Fibroblast of skin of left quadriceps (primary cell): ENCODE results near the gene HOOK2.

Experiments used
- DNase-seq, 2 experiments: peaks; one replicate each; pipeline ENCODE4 v3.0.0-alpha.2; 2013; ENCODE audit warnings: low read depth in 2 of 2

The HOOK2 gene

GRCh38 chr19:12794196-12794941 is 19.0 kb upstream of the HOOK2 start:
- no peak for DNase-seq

DNA sequence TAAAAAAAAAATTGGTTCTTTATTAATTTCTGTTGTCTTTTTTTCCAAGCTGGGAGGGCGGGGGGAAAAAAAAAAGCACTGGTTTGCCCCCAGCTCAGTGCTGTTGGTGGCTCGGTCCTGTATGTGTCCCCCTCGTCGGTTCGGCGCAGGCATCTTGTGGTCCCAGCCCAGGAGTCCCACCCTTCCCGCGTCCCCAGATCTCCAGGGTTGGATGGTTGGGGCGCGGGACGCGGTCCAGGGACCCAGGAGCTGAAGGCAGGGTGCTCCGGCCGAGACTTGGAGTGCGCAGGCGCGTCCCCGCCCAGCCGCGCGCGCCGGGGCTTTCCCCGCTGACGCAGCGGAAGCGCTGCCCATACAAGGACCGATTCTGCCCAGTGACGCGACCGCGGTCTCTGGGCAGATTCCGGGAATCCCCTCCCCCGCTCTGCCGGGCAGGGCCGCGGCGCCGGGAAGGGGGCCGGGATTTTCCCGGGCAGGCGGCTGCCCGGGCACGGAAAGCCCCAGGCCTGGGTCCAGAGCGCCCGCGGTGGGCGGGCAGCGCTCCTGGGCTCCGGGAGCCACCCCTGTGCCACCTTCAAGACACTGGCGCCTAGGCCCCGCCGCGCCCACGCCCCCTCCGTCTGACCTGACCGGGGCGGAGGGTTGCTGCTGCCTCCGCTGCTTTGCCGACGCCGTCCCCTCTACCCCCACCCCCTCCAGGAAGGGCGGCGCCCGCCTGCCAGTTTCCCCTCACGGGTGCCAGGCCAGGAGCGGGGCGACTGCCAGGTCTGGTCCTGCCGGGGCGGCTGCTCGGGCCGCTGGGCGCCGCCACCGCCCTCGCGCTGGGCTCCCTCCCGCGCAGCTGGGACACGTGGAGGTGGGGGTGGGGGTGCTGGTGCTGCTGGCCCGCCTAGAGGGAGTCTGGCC is 18.2 kb upstream of the HOOK2 start:
- peak; percentile 88 to 89 for DNase-seq

GRCh38 chr19:12792853-12793289 is 17.5 kb upstream of the HOOK2 start:
- DNase-seq: no peak

- DNase-seq: no peak
Measured at GRCh38 chr19:12792051-12792852, 16.9 kb upstream of the HOOK2 start.

DNA sequence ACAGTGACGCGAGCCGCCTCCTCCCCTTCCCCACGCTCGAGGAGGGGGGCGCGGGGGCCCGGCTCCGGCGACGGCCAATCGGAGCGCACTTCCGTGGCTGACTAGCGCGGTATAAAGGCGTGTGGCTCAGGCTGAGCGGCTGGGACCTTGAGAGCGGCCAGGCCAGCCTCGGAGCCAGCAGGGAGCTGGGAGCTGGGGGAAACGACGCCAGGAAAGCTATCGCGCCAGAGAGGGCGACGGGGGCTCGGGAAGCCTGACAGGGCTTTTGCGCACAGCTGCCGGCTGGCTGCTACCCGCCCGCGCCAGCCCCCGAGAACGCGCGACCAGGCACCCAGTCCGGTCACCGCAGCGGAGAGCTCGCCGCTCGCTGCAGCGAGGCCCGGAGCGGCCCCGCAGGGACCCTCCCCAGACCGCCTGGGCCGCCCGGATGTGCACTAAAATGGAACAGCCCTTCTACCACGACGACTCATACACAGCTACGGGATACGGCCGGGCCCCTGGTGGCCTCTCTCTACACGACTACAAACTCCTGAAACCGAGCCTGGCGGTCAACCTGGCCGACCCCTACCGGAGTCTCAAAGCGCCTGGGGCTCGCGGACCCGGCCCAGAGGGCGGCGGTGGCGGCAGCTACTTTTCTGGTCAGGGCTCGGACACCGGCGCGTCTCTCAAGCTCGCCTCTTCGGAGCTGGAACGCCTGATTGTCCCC is 16.1 kb upstream of the HOOK2 start, which contains the start of gene JUNB:
Gene JUNB (plus strand): TSS at position 142 of the 706 bp plus-strand sequence. CDS start 286 bp downstream, at position 428.
- peak; percentile 94 to 95 for DNase-seq

- no peak for DNase-seq
Measured at GRCh38 chr19:12790628-12791344, 15.4 kb upstream of the HOOK2 start.

GRCh38 chr19:12789904-12790619 is 14.7 kb upstream of the HOOK2 start:
- DNase-seq: peak; percentile 94 to 96

DNA sequence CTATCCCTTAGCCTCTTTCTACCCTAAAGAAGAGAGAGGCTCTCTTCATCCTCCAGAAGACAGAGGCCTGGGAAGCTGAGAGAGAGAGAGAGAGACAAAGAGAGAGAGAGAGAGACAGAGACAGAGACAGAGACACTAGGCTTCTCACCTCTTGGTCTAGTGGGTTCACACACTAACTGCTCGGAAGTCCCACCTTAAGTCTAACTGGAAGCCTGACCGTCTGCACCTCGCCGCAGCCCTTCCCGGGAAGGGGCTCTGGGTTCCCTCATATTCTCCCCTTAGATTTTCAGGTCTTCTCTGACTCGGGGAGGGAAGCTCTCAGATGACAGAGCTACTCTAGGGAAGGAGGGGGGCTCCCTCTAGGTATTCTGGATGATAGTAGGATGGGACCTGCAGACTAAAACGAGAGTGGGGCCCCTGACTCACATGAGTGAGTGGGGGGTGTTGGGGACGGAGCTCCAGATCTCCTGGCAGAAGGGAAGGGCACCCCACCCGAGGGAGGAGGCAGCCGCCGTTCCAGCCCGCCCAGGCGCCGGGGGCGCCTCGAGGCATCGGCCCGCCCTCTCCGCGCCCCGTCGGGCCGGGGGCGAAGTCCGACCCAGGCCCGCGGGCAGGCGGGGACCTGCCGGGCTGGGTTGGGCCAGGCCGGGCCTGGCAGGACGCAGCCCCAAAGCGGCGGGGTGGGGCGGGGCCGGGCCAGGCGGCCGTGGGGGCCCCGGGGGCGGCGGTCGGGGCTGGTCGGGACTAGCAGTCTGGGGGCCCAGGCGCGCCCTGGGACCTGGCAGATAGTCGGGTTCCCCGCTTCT is 13.9 kb upstream of the HOOK2 start:
- no peak for DNase-seq

DNA sequence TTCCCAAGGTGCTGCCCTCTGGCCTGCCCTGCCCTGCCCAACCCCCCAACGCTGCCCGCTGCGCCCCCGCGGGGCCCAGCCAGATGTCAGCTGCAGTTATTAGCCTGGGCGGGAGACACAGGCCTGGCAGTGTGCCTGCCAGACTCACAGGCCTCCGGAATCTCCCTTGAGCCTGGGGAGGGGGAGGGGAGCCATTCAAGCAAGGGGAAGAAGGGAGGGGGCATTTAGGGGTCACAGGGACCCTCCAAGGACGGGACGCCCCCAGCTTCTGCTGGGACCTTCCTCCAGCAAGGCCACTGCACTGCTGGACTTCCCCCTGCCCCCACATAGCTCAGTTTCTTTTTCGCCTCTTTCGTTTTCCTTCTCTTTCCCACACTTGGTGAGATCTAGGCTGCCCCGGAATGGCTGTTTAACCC is 13.3 kb upstream of the HOOK2 start:
- no peak for DNase-seq

- DNase-seq: no peak
Measured at GRCh38 chr19:12788042-12788681, 12.8 kb upstream of the HOOK2 start.

DNA sequence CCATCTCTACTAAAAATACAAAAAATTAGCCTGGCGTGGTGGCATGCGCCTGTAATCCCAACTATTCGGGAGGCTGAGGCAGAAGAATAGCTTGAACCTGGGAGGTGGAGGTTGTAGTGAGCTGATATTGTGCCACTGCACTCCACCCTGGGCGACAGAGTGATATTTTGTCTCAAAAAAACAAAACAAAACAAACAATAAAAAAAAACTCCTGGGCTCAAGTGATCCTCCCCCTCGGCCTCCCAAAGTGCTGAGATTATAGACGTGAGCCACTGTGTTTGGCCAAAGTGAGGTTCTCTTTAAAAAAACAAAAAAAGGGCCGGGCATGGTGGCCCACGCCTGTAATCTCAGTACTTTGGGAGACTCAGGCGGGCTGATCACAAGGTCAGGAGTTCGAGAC is 12.1 kb upstream of the HOOK2 start:
- DNase-seq: no peak

DNA sequence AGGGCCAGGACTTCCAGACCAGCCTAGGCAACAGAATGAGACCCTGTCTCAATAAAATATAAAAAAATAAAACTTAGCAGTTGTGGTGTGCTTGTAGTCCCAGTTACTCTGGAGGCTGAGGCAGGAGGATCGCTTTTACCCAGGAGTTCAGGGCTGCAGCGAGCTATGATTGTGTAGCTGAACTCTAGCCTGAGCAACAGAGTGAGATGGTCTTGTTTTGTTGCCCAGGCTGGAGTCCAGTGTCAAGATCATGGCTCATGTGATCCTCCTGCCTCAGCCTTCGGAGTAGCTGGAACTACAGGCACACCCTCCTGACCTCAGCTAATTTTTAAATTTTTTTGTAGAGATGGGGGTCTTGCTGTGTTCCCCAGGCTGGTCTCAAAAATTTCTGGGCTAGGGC is 11.6 kb upstream of the HOOK2 start:
- DNase-seq: no peak

DNA sequence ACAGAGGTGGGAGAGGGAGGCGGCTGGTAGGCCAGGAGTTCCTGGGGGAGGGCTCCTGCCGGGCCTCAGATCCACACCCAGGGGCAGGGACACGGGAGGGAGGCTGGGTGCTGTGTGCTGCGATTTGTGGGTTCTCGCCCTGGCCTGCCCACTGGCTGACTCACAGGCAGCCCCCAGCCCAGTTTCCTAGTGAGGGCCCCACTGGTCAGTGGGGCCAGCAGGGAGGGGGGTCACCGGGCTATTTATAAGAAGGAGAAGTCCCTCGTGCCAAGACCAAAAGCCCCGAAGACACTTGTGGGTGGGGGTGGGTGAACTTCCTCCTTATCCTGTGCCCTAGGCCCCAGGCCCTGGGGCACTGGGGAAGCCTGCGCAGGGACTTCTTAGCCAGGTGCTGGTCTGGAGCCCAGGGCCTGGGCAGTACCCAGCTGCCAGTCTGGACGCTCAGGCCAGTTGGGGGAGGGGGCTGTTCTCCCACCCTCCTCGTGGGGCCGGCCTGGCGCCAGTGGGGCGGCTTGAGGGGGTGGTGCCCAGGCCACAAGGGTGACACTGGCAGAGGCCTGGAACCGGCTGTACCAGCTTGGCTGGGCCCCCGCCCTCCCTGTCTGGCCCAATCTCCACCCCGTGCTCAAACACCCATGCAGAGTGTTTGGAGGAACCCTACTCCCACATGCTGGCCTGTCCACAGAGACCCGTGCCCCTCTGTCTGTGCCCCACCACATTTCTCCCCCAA is 11.0 kb upstream of the HOOK2 start:
- DNase-seq: no peak

- no peak for DNase-seq
Measured at GRCh38 chr19:12785431-12786031, 10.2 kb upstream of the HOOK2 start.

- no peak for DNase-seq
Measured at GRCh38 chr19:12784871-12785430, 9.6 kb upstream of the HOOK2 start.

- DNase-seq: no peak
Measured at GRCh38 chr19:12784394-12784870, 9.1 kb upstream of the HOOK2 start.

DNA sequence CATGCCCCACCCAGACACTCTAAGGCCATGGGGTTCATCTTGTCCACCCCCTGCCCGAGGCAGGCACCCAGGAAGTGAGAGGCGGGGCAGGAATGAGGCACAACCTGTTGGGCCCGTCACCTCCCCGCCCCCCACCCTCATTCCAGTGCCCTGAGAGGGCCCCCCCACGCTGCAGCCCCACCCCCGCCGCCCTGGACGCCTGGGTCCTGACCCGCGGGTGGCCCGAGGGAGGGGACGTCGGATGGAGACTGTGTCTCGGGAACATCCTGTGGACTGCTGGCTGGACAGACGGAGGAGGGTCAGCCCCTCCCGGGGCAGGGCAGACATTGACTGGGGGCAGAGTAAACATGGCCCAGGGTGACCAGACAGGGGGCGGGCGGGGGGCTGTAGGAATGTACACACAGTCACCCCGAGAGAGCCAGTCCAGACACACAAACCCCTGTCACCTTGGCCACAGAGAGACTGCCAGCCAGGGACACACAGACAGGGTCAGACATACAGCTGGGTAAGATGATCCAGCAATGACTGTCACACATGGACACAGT is 8.6 kb upstream of the HOOK2 start:
- no peak for DNase-seq
